Choroid plexus epithelial cell (primary cell): Measurements from ENCODE around the gene SLC38A5.
"Not testable (repeated sequence)": the region's sequence is repeated elsewhere in the genome, so short reads cannot be mapped to it uniquely, and the experiment has no call there.

ENCODE experiments used
- DNase-seq: peaks from one replicate; pipeline ENCODE4 v3.0.0-alpha.2; 2010; ENCODE audit warnings: low read depth
- H3K4me3 ChIP-seq: 2 replicates; pipeline ENCODE4 v1.5.1; 2011; ENCODE audit warnings: low read depth, mild to moderate bottlenecking, control low read depth, low read length, moderate library complexity
- TF ChIP-seq, protein P1 (sequence below): conservative IDR thresholded peaks from 2 replicates; pipeline ENCODE4 v1.5.1; 2011; ENCODE audit warnings: low read depth, mild to moderate bottlenecking, control low read depth, inconsistent platforms, low read length, moderate library complexity

Gene SLC38A5

DNA sequence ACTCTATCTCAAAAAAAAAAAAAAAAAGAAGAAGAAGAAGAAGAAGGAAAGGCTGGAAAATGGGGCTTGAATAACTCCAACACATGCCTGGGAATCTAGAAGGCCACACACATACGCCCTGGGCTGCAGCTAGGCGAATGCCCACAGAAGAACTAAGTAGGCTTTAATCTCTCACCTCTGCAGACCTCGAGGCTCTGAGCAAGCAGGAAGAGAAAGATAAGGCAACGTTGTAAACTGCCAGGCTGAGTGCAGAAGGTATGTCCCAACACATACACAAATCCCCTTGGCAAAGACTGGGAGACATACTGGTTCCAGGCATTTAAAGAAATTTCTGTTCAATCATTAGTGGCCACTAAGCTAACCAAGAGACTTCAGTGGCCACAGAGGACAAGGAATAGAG is 18.4 kb downstream of the SLC38A5 start:
- DNase-seq = no peak
- H3K4me3 ChIP-seq = no peak overlapping the region
- TF ChIP-seq, protein P1, sequence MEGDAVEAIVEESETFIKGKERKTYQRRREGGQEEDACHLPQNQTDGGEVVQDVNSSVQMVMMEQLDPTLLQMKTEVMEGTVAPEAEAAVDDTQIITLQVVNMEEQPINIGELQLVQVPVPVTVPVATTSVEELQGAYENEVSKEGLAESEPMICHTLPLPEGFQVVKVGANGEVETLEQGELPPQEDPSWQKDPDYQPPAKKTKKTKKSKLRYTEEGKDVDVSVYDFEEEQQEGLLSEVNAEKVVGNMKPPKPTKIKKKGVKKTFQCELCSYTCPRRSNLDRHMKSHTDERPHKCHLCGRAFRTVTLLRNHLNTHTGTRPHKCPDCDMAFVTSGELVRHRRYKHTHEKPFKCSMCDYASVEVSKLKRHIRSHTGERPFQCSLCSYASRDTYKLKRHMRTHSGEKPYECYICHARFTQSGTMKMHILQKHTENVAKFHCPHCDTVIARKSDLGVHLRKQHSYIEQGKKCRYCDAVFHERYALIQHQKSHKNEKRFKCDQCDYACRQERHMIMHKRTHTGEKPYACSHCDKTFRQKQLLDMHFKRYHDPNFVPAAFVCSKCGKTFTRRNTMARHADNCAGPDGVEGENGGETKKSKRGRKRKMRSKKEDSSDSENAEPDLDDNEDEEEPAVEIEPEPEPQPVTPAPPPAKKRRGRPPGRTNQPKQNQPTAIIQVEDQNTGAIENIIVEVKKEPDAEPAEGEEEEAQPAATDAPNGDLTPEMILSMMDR = no peak

GRCh38 chrX:48450076-48450475 is 20.0 kb downstream of the SLC38A5 start:
- TF ChIP-seq, protein P1 = no peak
- no peak overlapping the region for H3K4me3 ChIP-seq
- DNase-seq = no peak

DNA sequence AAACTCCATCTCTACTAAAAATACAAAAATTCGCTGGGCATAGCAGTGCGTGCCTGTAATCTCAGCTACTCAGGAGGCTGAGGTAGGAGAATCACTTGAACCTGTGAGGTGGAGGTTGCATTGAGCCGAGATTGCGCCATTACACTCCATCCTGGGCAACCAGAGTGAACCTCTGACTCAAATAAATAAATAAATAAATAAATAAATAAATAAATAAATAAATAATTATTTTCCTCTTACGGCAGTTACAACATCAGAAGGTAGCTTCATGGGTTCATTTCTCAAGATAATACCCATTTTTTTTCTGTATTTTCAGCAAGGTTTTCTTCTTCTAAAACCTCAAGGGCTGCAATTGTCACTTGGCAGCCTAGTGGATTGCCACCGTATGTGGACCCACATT is 22.9 kb downstream of the SLC38A5 start:
- not testable (repeated sequence) for DNase-seq, H3K4me3 ChIP-seq

DNA sequence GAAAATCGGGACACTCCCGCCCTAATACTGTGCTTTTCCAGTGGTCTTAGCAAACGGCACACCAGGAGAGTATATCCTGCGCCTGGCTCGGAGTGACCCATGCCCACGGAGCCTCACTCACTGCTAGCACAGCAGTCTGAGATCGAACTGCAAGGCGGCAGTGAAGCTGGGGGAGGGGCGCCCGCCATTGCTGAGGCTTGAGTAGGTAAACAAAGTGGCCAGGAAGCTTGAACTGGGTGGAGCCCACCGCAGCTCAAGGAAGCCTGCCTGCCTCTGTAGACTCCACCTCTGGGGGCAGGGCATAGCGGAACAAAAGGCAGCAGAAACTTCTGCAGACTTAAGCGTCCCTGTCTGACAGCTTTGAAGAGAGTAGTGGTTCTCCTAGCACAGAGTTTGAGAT is 36.3 kb downstream of the SLC38A5 start:
- not testable (repeated sequence) for DNase-seq, H3K4me3 ChIP-seq

DNA sequence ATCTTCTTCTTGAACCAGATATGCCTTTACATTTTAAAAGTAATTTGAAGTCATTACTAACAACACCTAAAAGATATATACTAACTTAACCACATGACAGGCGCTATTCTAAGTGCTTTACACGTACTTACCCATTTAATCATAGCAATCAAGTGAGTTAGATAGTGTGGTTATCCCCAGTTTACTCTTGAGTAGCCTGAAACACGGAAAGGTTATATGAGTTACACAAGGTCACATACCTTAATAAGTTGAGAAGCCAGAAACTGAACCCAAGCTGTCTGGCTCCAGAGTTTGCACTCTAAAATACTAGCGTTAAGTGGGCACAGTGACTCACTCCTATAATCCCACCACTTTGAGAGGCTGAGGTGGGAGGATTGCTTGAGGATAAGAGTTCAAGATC is 39.9 kb downstream of the SLC38A5 start:
- not testable (repeated sequence) for DNase-seq, H3K4me3 ChIP-seq

DNA sequence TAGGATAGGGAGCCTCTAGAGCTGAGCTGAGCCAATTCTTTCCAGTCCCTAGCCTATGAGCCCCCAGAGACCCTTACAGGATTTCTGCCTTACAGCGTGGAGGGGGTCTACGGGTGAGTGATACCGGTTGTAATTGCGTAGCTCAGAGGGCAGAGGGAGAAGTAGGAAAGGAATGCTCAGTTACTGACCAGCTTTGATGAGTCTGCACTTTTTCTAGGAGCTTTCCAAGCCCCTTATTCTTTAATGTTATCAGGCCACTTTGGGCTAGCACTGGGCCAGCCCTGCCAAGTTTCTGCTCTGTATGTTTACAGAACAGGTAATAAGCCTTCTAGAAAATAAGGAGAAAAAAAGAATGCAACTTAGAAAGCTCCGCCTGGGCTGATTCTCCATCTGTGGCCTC is 40.5 kb downstream of the SLC38A5 start:
- not testable (repeated sequence) for DNase-seq, H3K4me3 ChIP-seq
- TF ChIP-seq, protein P1 = peak; percentile 5

- DNase-seq, H3K4me3 ChIP-seq: not testable (repeated sequence)
Measured at GRCh38 chrX:48427027-48427716, 42.9 kb downstream of the SLC38A5 start.

GRCh38 chrX:48411860-48412259 is 58.2 kb downstream of the SLC38A5 start, which contains the start of gene SSX4B:
Gene SSX4B (minus strand): TSS chrX:48411960. CDS start chrX:48411372, 588 bp downstream.
- not testable (repeated sequence) for H3K4me3 ChIP-seq, DNase-seq
